Measurements from ENCODE around the gene TMEFF2.

TMEFF2 gene, protein sequence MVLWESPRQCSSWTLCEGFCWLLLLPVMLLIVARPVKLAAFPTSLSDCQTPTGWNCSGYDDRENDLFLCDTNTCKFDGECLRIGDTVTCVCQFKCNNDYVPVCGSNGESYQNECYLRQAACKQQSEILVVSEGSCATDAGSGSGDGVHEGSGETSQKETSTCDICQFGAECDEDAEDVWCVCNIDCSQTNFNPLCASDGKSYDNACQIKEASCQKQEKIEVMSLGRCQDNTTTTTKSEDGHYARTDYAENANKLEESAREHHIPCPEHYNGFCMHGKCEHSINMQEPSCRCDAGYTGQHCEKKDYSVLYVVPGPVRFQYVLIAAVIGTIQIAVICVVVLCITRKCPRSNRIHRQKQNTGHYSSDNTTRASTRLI

DNA sequence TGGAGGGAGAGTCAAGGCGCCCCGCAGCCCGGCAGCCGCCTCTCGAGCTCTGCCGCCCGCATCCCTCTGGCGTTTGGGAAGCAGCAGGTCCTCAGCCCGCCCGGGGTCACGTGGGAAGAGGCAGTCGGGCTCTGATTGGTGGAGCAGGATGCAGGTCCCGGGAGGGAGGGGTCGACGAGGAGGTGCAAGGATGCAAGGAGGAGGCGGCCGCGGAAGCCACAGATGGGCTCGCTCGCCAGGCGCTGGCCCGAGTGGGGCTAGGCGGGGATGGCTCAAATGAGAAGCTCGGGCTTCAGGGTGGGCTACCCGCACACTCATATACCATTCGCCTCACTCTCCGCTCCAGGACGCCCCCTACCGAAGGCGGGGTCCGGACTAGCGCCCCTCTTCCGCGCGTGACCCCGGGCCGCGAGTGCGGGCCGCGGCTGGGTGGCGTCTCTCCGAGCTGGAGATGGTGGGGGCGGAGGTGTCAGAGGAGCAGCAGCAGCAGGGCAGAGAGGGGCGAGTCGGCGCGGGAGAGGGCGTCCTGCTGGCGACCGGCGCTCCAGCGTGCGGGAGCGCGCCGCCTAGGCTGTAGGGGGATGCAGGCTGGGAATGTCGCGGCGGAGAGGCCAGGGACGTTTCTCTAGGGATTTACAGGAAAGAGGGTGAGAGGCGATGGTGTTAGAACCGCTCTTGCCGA, at the start of gene TMEFF2:
TSS of gene TMEFF2 (minus strand) at position 68 of the 682 bp plus-strand sequence. CDS start 409 bp downstream, outside the sequence.
- H3K27ac ChIP-seq, result no peak within 1 kb of the TSS
- POLR2A ChIA-PET (ENCODE audit: low non-redundant PET), result no interaction called here
- CTCF ChIA-PET, result interaction anchor here (0.6 to 1.7 kb wide), 2 partner anchors 325 to 703 kb away, joined by 3 to 5 read pairs; no protein-coding TSS in a partner anchor
- TF ChIP-seq, protein P1, sequence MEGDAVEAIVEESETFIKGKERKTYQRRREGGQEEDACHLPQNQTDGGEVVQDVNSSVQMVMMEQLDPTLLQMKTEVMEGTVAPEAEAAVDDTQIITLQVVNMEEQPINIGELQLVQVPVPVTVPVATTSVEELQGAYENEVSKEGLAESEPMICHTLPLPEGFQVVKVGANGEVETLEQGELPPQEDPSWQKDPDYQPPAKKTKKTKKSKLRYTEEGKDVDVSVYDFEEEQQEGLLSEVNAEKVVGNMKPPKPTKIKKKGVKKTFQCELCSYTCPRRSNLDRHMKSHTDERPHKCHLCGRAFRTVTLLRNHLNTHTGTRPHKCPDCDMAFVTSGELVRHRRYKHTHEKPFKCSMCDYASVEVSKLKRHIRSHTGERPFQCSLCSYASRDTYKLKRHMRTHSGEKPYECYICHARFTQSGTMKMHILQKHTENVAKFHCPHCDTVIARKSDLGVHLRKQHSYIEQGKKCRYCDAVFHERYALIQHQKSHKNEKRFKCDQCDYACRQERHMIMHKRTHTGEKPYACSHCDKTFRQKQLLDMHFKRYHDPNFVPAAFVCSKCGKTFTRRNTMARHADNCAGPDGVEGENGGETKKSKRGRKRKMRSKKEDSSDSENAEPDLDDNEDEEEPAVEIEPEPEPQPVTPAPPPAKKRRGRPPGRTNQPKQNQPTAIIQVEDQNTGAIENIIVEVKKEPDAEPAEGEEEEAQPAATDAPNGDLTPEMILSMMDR (conservative IDR thresholded peaks at IDR 0.05; ENCODE audit: low read depth), result peak; percentile 36
- peak; percentile 88 for DNase-seq (ENCODE audit: low spot score)

DNA sequence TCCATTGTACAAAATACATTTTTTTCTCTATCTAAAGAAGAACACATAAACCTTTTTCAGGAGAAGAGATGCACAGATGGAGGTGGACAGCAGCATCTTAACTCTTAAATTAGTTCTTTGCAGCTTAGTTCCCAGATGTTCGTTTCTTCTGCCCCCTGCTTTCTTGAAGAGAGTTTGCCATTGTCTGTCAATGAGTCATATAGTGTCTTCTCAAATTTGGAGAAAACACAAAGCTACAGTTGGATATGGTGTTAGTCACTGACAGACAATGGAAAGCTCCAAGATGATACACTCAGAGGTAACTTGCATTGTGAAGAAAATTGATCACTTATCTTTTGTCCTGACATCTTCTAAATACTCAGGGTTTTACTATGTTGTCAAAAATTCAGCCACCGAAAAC, 48.8 kb upstream of the TMEFF2 start:
- no peak for DNase-seq (ENCODE audit: low spot score)
- no peak overlapping the region for H3K27ac ChIP-seq
- TF ChIP-seq, protein P1 (conservative IDR thresholded peaks at IDR 0.05; ENCODE audit: low read depth), result no peak
- ChIA-PET CTCF (interaction anchor here (0.6 kb wide), 1 partner anchor 437 kb away, joined by 3 read pairs; no protein-coding TSS in a partner anchor), POLR2A (ENCODE audit: low non-redundant PET) (no interaction called here)

DNA sequence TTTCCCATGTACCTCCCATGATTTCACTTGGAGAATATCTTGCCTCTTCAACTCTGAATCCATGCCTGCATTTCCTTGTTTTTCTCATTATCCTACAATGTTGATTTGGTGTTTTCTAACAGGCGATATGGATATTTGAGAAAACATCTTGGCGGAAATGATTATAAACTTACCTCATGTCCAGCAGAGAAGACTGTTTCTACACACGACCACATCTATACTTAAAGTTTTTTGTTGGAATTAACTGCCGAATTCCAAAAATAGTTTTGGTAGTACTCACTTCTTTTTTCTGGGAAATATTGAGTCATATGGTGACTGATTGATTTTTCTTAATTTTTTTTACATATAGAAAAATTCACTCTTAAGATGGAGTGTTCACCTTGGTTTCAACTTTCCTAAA, 41.4 kb upstream of the TMEFF2 start:
- ChIA-PET CTCF (no interaction called here), POLR2A (ENCODE audit: low non-redundant PET) (no interaction called here)
- no peak overlapping the region for H3K27ac ChIP-seq
- TF ChIP-seq, protein P1 (conservative IDR thresholded peaks at IDR 0.05; ENCODE audit: low read depth), result no peak
- peak; percentile 6 for DNase-seq (ENCODE audit: low spot score)

DNA sequence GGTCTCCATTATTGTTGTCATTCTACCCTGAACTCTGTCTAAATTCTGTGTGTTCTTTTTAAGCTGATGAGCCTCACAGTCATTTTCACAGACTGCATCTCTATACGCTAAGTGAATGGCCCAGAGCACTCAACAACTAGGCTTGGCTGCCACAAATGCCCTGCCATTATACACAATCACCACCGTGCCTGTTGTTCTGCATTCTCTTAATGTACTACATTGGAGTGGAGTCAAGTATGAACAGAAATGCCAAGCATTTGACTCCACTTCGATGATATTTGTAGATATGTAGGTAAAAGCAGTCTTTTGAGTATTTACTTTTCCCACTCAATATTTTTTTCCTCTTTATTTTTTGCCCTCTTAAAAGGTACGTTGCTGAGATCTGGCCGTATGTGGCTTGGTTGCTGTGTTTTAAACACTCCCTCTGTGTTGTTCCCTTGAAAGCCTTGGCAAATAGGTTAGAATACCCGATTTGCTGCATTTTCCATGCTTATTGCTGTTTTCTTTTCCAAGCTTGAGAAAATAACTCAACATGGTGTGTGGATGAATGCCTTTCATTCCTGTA, 36.2 kb upstream of the TMEFF2 start:
- no peak for DNase-seq (ENCODE audit: low spot score)
- TF ChIP-seq, protein P1 (conservative IDR thresholded peaks at IDR 0.05; ENCODE audit: low read depth), result no peak
- POLR2A ChIA-PET (ENCODE audit: low non-redundant PET), result no interaction called here
- CTCF ChIA-PET, result no interaction called here
- no peak overlapping the region for H3K27ac ChIP-seq

DNA sequence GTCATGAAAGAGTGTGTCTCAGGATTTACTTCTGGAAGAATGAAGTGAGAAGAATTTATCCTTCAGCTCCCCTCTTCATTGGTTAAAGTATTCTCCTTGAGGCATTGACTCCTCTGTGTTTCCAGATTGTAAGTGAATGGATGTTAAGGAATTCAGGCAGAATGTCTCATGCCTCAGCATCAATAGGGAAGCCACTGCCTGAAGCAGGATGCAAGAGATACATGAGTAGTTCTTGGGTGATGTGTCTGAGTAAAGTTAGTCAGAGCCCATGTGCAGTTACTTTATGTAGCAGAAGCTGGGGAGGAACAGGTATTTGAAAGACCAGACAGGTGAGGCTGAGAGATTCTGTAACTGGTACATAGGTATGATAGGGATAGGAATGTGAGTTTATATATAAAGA, 34.0 kb upstream of the TMEFF2 start:
- CTCF ChIA-PET, result no interaction called here
- TF ChIP-seq, protein P1 (conservative IDR thresholded peaks at IDR 0.05; ENCODE audit: low read depth), result no peak
- no peak for DNase-seq (ENCODE audit: low spot score)
- no peak overlapping the region for H3K27ac ChIP-seq
- POLR2A ChIA-PET (ENCODE audit: low non-redundant PET), result no interaction called here

DNA sequence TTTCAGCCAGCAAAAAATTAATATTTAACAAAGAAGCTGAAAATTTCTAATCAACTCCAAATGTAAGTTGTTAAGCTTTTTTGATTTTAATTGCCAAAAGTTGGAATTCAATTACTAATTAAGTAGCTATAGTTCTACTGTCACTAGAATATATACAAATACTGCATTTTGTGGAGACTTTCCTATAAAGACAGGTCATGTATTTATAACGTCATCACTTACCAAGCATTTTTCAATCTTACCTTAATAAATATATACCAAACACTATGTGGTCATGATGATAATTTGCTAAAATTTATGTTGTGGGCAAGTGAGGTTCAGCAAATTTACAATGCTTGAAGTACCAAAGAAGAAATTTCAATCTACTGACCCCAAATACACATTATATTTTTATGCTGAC, 24.2 kb upstream of the TMEFF2 start:
- DNase-seq (ENCODE audit: low spot score), result no peak
- TF ChIP-seq, protein P1 (conservative IDR thresholded peaks at IDR 0.05; ENCODE audit: low read depth), result no peak
- H3K27ac ChIP-seq, result no peak overlapping the region
- POLR2A ChIA-PET (ENCODE audit: low non-redundant PET), result no interaction called here
- CTCF ChIA-PET, result no interaction called here

All from RWPE1 (cell line).